Measurements from ENCODE around the gene NECTIN4.

Gene NECTIN4

GRCh38 chr1:161069731-161070270 lies 19.6 kb downstream of the NECTIN4 start, which contains the start of gene ARHGAP30:
Gene ARHGAP30, minus strand, starts transcription at chr1:161069891. Its CDS starts 267 bp downstream, at chr1:161069624.
- no peaks in the 10 kb centered on the region for H3K4me1 ChIP-seq (ENCODE audit: control insufficient read depth, insufficient read depth, low read depth, low read length)
- no peaks in the 10 kb centered on the region for H3K36me3 ChIP-seq (ENCODE audit: control insufficient read depth in 1 of 2, insufficient read depth in 2 of 2, low read depth in 1 of 2, low read length in 2 of 2)
- no peak for DNase-seq
- H3K79me1 ChIP-seq (replicated peaks; ENCODE audit: low read length, poor library complexity, severe bottlenecking): no peaks in the 10 kb centered on the region
- H3K4me2 ChIP-seq (ENCODE audit: low read length, poor library complexity, severe bottlenecking): no peak within 1 kb of the TSS
- no peak within 1 kb of the TSS for H3K4me3 ChIP-seq (ENCODE audit: insufficient read depth in 1 of 2, low read depth in 1 of 2, low read length in 2 of 2)
- H2BK5ac ChIP-seq (ENCODE audit: low read depth, low read length, poor library complexity, severe bottlenecking): no peak within 1 kb of the TSS
- no peaks in the 10 kb centered on the region for H3K9me3 ChIP-seq (ENCODE audit: control insufficient read depth, low read length)
- no peak within 1 kb of the TSS for H3K14ac ChIP-seq (ENCODE audit: low read length in 2 of 2)
- H3K27ac ChIP-seq (ENCODE audit: low read length, poor library complexity, severe bottlenecking): no peak within 1 kb of the TSS
- peaks cover 4 to 7% of the 10 kb centered on the region in 2 experiments for H3K27me3 ChIP-seq (ENCODE audit: control insufficient read depth in 1 of 2, insufficient read depth in 1 of 2, low read length in 2 of 2)
- no peak within 1 kb of the TSS for H2AK5ac ChIP-seq (ENCODE audit: low read length, severe bottlenecking)
- no peak within 1 kb of the TSS for H3K9ac ChIP-seq (ENCODE audit: low read length)
- 84% methylated on average over 9 of the region's 9 CpGs for WGBS
- H4K91ac ChIP-seq (ENCODE audit: low read length): no peak within 1 kb of the TSS
- no peak within 1 kb of the TSS for H2BK15ac ChIP-seq (ENCODE audit: low read depth, poor library complexity, severe bottlenecking)
- peak within 1 kb of the TSS; percentile 4 for H4K8ac ChIP-seq (ENCODE audit: low read length)
- H3K23ac ChIP-seq (ENCODE audit: low read length in 2 of 2): peak within 1 kb of the TSS in 1 of 2 experiments; percentile 28
- H2AFZ ChIP-seq (ENCODE audit: low read depth, low read length): no peak within 1 kb of the TSS
- H3K18ac ChIP-seq (ENCODE audit: low read depth in 1 of 2, low read length in 2 of 2): peak within 1 kb of the TSS in 1 of 2 experiments; percentile 11
- H2BK12ac ChIP-seq (ENCODE audit: low read length in 2 of 2): no peak within 1 kb of the TSS
- H2BK120ac ChIP-seq (ENCODE audit: low read depth, low read length): no peak within 1 kb of the TSS
- no peak within 1 kb of the TSS for H3K4ac ChIP-seq (ENCODE audit: low read depth in 1 of 2, low read length in 2 of 2)

- Histone ChIP-seq H2AK5ac (ENCODE audit: low read length, severe bottlenecking) (no peak overlapping the region), H3K36me3 (ENCODE audit: control insufficient read depth in 1 of 2, insufficient read depth in 2 of 2, low read depth in 1 of 2, low read length in 2 of 2) (no peaks in the 10 kb centered on the region), H3K27me3 (ENCODE audit: control insufficient read depth in 1 of 2, insufficient read depth in 1 of 2, low read length in 2 of 2) (peaks cover 7 to 11% of the 10 kb centered on the region in 2 experiments), H3K23ac (ENCODE audit: low read length in 2 of 2) (peak overlapping the region in 1 of 2 experiments; percentile 28), H3K79me1 (replicated peaks; ENCODE audit: low read length, poor library complexity, severe bottlenecking) (no peaks in the 10 kb centered on the region), H3K4me3 (ENCODE audit: insufficient read depth in 1 of 2, low read depth in 1 of 2, low read length in 2 of 2) (no peak overlapping the region), H3K14ac (ENCODE audit: low read length in 2 of 2) (no peak overlapping the region), H3K4ac (ENCODE audit: low read depth in 1 of 2, low read length in 2 of 2) (no peak overlapping the region), H4K91ac (ENCODE audit: low read length) (no peak overlapping the region), H3K27ac (ENCODE audit: low read length, poor library complexity, severe bottlenecking) (no peak overlapping the region), H2BK120ac (ENCODE audit: low read depth, low read length) (no peak overlapping the region), H2AFZ (ENCODE audit: low read depth, low read length) (no peak overlapping the region), H2BK15ac (ENCODE audit: low read depth, poor library complexity, severe bottlenecking) (no peak overlapping the region), H2BK5ac (ENCODE audit: low read depth, low read length, poor library complexity, severe bottlenecking) (no peak overlapping the region), H3K9ac (ENCODE audit: low read length) (no peak overlapping the region), H3K18ac (ENCODE audit: low read depth in 1 of 2, low read length in 2 of 2) (no peak overlapping the region), H2BK12ac (ENCODE audit: low read length in 2 of 2) (no peak overlapping the region), H4K8ac (ENCODE audit: low read length) (no peak overlapping the region), H3K4me2 (ENCODE audit: low read length, poor library complexity, severe bottlenecking) (no peak overlapping the region), H3K9me3 (ENCODE audit: control insufficient read depth, low read length) (no peaks in the 10 kb centered on the region), H3K4me1 (ENCODE audit: control insufficient read depth, insufficient read depth, low read depth, low read length) (no peaks in the 10 kb centered on the region)
- DNase-seq: no peak
- 92% methylated on average over 9 of the region's 9 CpGs for WGBS
Measured at GRCh38 chr1:161069241-161069640, 20.1 kb downstream of the NECTIN4 start.

DNA sequence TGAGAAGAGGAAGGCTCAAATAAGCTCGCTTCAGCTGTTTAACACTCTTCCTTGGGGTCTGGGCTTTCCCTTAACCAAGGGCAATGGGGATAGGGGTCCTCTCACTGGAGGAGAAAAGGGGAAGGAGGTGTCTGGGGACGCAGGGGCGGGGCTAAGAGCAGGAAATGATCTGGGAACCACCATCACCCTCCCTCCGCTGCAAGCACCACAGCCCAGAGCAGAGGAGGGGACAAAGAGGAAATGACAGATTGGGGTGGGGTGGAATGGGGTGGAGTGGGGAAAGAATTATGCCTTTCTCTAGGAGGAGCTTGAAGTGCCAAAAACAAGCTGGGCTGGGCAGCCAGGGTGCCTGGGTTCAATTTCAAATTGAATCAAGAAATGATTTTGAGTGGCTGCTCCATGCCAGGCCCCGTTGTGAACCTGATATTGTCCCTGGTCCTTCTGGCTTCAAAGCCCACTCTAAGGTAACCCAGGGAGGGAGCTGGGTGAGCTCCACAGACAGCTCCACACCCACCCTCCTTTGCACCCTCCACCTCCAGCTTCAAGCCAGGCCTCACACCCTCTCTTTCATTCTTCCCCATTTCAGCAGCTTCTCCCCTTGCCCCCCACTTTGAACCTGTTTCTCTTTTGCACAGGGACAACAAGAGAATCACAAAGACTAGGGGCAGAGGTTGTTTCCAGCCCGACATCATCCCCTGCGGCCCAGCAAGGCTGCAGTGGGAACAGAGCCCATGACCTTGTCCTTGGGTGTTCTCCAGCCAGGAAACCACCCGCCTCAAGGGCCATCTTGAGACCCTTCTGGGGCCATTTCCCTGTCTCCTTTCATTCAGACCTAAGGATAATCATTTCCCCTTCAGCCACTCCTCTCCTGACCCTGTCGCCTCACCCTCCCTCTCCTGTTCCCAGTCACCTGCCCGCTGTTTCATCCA lies 20.8 kb downstream of the NECTIN4 start:
- Histone ChIP-seq H3K23ac (ENCODE audit: low read length in 2 of 2) (peak overlapping the region in 1 of 2 experiments; percentile 28), H4K8ac (ENCODE audit: low read length) (no peak overlapping the region), H3K27me3 (ENCODE audit: control insufficient read depth in 1 of 2, insufficient read depth in 1 of 2, low read length in 2 of 2) (peaks cover 12 to 15% of the 10 kb centered on the region in 2 experiments), H2BK15ac (ENCODE audit: low read depth, poor library complexity, severe bottlenecking) (no peak overlapping the region), H3K4me2 (ENCODE audit: low read length, poor library complexity, severe bottlenecking) (no peak overlapping the region), H3K14ac (ENCODE audit: low read length in 2 of 2) (no peak overlapping the region), H3K4me1 (ENCODE audit: control insufficient read depth, insufficient read depth, low read depth, low read length) (no peaks in the 10 kb centered on the region), H2AFZ (ENCODE audit: low read depth, low read length) (no peak overlapping the region), H4K91ac (ENCODE audit: low read length) (no peak overlapping the region), H3K27ac (ENCODE audit: low read length, poor library complexity, severe bottlenecking) (no peak overlapping the region), H2BK120ac (ENCODE audit: low read depth, low read length) (no peak overlapping the region), H2BK5ac (ENCODE audit: low read depth, low read length, poor library complexity, severe bottlenecking) (no peak overlapping the region), H3K9me3 (ENCODE audit: control insufficient read depth, low read length) (no peaks in the 10 kb centered on the region), H3K9ac (ENCODE audit: low read length) (no peak overlapping the region), H2BK12ac (ENCODE audit: low read length in 2 of 2) (no peak overlapping the region), H3K18ac (ENCODE audit: low read depth in 1 of 2, low read length in 2 of 2) (no peak overlapping the region), H3K4me3 (ENCODE audit: insufficient read depth in 1 of 2, low read depth in 1 of 2, low read length in 2 of 2) (no peak overlapping the region), H2AK5ac (ENCODE audit: low read length, severe bottlenecking) (no peak overlapping the region), H3K4ac (ENCODE audit: low read depth in 1 of 2, low read length in 2 of 2) (no peak overlapping the region), H3K79me1 (replicated peaks; ENCODE audit: low read length, poor library complexity, severe bottlenecking) (no peaks in the 10 kb centered on the region), H3K36me3 (ENCODE audit: control insufficient read depth in 1 of 2, insufficient read depth in 2 of 2, low read depth in 1 of 2, low read length in 2 of 2) (no peaks in the 10 kb centered on the region)
- DNase-seq: no peak
- WGBS: 82% methylated on average over 10 of the region's 10 CpGs

- H3K23ac ChIP-seq (ENCODE audit: low read length in 2 of 2): no peak overlapping the region
- no peak overlapping the region for H2AFZ ChIP-seq (ENCODE audit: low read depth, low read length)
- H2BK120ac ChIP-seq (ENCODE audit: low read depth, low read length): no peak overlapping the region
- H3K27me3 ChIP-seq (ENCODE audit: control insufficient read depth in 1 of 2, insufficient read depth in 1 of 2, low read length in 2 of 2): peaks cover 13 to 15% of the 10 kb centered on the region in 2 experiments
- 78% methylated on average over 3 of the region's 3 CpGs for WGBS
- H3K18ac ChIP-seq (ENCODE audit: low read depth in 1 of 2, low read length in 2 of 2): no peak overlapping the region
- H3K4ac ChIP-seq (ENCODE audit: low read depth in 1 of 2, low read length in 2 of 2): no peak overlapping the region
- DNase-seq: no peak
- H3K9me3 ChIP-seq (ENCODE audit: control insufficient read depth, low read length): no peaks in the 10 kb centered on the region
- no peak overlapping the region for H3K4me2 ChIP-seq (ENCODE audit: low read length, poor library complexity, severe bottlenecking)
- no peak overlapping the region for H2BK12ac ChIP-seq (ENCODE audit: low read length in 2 of 2)
- H4K8ac ChIP-seq (ENCODE audit: low read length): no peak overlapping the region
- no peak overlapping the region for H2AK5ac ChIP-seq (ENCODE audit: low read length, severe bottlenecking)
- H3K9ac ChIP-seq (ENCODE audit: low read length): no peak overlapping the region
- H3K27ac ChIP-seq (ENCODE audit: low read length, poor library complexity, severe bottlenecking): no peak overlapping the region
- H2BK5ac ChIP-seq (ENCODE audit: low read depth, low read length, poor library complexity, severe bottlenecking): no peak overlapping the region
- no peak overlapping the region for H3K14ac ChIP-seq (ENCODE audit: low read length in 2 of 2)
- no peak overlapping the region for H3K4me3 ChIP-seq (ENCODE audit: insufficient read depth in 1 of 2, low read depth in 1 of 2, low read length in 2 of 2)
- no peak overlapping the region for H2BK15ac ChIP-seq (ENCODE audit: low read depth, poor library complexity, severe bottlenecking)
- no peaks in the 10 kb centered on the region for H3K79me1 ChIP-seq (replicated peaks; ENCODE audit: low read length, poor library complexity, severe bottlenecking)
- no peaks in the 10 kb centered on the region for H3K4me1 ChIP-seq (ENCODE audit: control insufficient read depth, insufficient read depth, low read depth, low read length)
- H4K91ac ChIP-seq (ENCODE audit: low read length): no peak overlapping the region
- H3K36me3 ChIP-seq (ENCODE audit: control insufficient read depth in 1 of 2, insufficient read depth in 2 of 2, low read depth in 1 of 2, low read length in 2 of 2): no peaks in the 10 kb centered on the region
Measured at GRCh38 chr1:161066694-161067093, 22.7 kb downstream of the NECTIN4 start.
